Measurements from ENCODE around the gene NEU4. TPM values are rescaled to one million over a fixed set of nuclear protein-coding genes. Genes with fewer than 3 reads are reported as not detected.
A peak's percentile ranks its signal among the peaks of the same experiment; 100 is the strongest.

The NEU4 gene
- total and polyA plus RNA-seq, 2 donors from 2014 or later: 0.76 to 2.8 TPM

GRCh38 chr2:241863536-241863954 is 54.6 kb downstream of the NEU4 start:
- FAIRE-seq: no peak
- no peak overlapping the region for H3K9ac ChIP-seq (ENCODE audit: low read length in 3 of 3)
- peaks cover 0 to 3% (median 0%) of the 10 kb centered on the region in 3 donors for H3K36me3 ChIP-seq (ENCODE audit: control insufficient read depth in 2 of 3, insufficient read depth in 3 of 3, low read length in 3 of 3)
- TF ChIP-seq, protein P1, sequence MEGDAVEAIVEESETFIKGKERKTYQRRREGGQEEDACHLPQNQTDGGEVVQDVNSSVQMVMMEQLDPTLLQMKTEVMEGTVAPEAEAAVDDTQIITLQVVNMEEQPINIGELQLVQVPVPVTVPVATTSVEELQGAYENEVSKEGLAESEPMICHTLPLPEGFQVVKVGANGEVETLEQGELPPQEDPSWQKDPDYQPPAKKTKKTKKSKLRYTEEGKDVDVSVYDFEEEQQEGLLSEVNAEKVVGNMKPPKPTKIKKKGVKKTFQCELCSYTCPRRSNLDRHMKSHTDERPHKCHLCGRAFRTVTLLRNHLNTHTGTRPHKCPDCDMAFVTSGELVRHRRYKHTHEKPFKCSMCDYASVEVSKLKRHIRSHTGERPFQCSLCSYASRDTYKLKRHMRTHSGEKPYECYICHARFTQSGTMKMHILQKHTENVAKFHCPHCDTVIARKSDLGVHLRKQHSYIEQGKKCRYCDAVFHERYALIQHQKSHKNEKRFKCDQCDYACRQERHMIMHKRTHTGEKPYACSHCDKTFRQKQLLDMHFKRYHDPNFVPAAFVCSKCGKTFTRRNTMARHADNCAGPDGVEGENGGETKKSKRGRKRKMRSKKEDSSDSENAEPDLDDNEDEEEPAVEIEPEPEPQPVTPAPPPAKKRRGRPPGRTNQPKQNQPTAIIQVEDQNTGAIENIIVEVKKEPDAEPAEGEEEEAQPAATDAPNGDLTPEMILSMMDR (IDR thresholded peaks at IDR 0.05; ENCODE audit: borderline replicate concordance, extremely low read depth, insufficient read depth): no peak
- H3K4me3 ChIP-seq (ENCODE audit: low read length in 3 of 3): no peak overlapping the region
- peaks cover 0 to 9% (median 0%) of the 10 kb centered on the region in 3 donors for H3K9me3 ChIP-seq (ENCODE audit: control insufficient read depth in 2 of 3, insufficient read depth in 1 of 3, low read length in 3 of 3)
- peak in 3 of 5 donors; percentile 32 to 87 (median 33) for DNase-seq
- H3K27me3 ChIP-seq (ENCODE audit: control insufficient read depth, insufficient read depth, low read length): peaks cover 19% of the 10 kb centered on the region
- H3K27ac ChIP-seq (ENCODE audit: low read depth in 2 of 2, low read length in 2 of 2): no peak overlapping the region
- intact Hi-C loops (cut with DNase I): no loop called here
- H3K4me1 ChIP-seq (ENCODE audit: control insufficient read depth in 2 of 3, insufficient read depth in 2 of 3, low read depth in 1 of 3, low read length in 3 of 3): peaks cover 0 to 9% (median 4%) of the 10 kb centered on the region in 3 donors

DNA sequence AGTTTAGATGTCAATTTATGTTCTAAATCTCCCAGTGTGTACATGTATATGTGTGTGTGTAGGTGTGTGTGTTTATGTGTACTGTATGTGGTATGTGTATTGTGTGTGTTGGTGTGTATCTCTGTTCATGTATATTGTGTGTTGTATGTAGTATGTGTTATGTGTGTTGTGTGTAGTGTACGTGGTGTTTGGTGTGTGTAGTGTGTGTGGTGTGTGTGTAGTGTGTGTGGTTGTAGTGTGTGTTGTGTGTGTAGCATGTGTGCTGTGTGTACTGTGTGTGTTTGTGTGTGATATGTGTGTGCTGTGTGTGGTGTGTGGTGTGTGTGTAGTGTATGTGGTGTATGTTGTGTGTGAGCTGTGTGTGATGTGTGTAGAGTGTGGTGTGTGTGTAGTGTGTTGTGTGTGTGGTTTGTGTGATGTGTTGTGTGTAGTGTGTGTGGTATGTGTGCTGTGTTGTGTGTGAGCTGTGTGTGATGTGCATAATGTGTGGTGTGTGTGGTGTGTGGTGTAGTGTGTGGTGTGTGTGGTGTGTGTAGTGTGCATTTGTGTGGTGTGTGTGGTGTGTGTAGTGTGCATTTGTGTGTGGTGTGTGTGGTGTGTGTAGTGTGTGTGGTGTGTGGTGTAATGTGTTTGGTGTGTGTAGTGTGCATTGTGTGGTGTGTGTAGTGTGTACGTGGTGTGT is 55.3 kb downstream of the NEU4 start:
- TF ChIP-seq, protein P1 (IDR thresholded peaks at IDR 0.05; ENCODE audit: borderline replicate concordance, extremely low read depth, insufficient read depth): no peak
- no peak for DNase-seq
- H3K4me1 ChIP-seq (ENCODE audit: control insufficient read depth in 2 of 3, insufficient read depth in 2 of 3, low read depth in 1 of 3, low read length in 3 of 3): peaks cover 0 to 6% (median 4%) of the 10 kb centered on the region in 3 donors
- peaks cover 19% of the 10 kb centered on the region for H3K27me3 ChIP-seq (ENCODE audit: control insufficient read depth, insufficient read depth, low read length)
- intact Hi-C loops (cut with DNase I): no loop called here
- FAIRE-seq: no peak
- peaks cover 0 to 9% (median 0%) of the 10 kb centered on the region in 3 donors for H3K9me3 ChIP-seq (ENCODE audit: control insufficient read depth in 2 of 3, insufficient read depth in 1 of 3, low read length in 3 of 3)
- peak overlapping the region in 1 of 3 donors; percentile 7 for H3K4me3 ChIP-seq (ENCODE audit: low read length in 3 of 3)
- no peak overlapping the region for H3K27ac ChIP-seq (ENCODE audit: low read depth in 2 of 2, low read length in 2 of 2)
- peak overlapping the region in 1 of 3 donors; percentile 11 for H3K9ac ChIP-seq (ENCODE audit: low read length in 3 of 3)
- peaks cover 0 to 3% (median 0%) of the 10 kb centered on the region in 3 donors for H3K36me3 ChIP-seq (ENCODE audit: control insufficient read depth in 2 of 3, insufficient read depth in 3 of 3, low read length in 3 of 3)

DNA sequence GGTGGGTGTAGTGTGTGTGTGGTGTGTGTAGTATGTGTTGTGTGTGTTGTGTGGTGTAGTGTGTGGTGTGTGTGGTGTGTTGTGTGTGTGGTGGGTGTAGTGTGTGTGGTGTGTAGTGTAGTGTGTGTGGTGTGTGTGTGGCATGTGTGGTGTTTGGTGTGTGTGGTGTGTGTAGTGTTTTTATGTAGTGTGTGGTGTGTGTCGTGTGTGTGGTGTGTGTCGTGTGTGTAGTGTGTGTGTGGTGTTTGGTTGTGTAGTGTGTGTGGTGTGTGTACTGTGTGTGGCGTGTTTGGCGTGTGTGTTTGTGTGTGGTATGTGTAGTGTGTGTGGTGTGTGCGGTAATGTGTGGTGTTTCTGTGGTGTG is 55.8 kb downstream of the NEU4 start:
- FAIRE-seq: no peak
- Histone ChIP-seq H3K4me3 (ENCODE audit: low read length in 3 of 3) (peak overlapping the region in 1 of 3 donors; percentile 7), H3K9me3 (ENCODE audit: control insufficient read depth in 2 of 3, insufficient read depth in 1 of 3, low read length in 3 of 3) (peaks cover 0 to 9% (median 0%) of the 10 kb centered on the region in 3 donors), H3K27ac (ENCODE audit: low read depth in 2 of 2, low read length in 2 of 2) (no peak overlapping the region), H3K4me1 (ENCODE audit: control insufficient read depth in 2 of 3, insufficient read depth in 2 of 3, low read depth in 1 of 3, low read length in 3 of 3) (peaks cover 0 to 6% (median 4%) of the 10 kb centered on the region in 3 donors), H3K27me3 (ENCODE audit: control insufficient read depth, insufficient read depth, low read length) (peaks cover 19% of the 10 kb centered on the region), H3K36me3 (ENCODE audit: control insufficient read depth in 2 of 3, insufficient read depth in 3 of 3, low read length in 3 of 3) (peaks cover 0 to 3% (median 0%) of the 10 kb centered on the region in 3 donors), H3K9ac (ENCODE audit: low read length in 3 of 3) (no peak overlapping the region)
- TF ChIP-seq, protein P1 (IDR thresholded peaks at IDR 0.05; ENCODE audit: borderline replicate concordance, extremely low read depth, insufficient read depth): no peak
- intact Hi-C loops (cut with DNase I): no loop called here
- no peak for DNase-seq

Data from kidney (tissue), 14 donors.